H1 (cell line): ENCODE data around the gene RMND1. TPM values are rescaled to one million over a fixed set of nuclear protein-coding genes. Genes with fewer than 3 reads are reported as not detected.
A peak's percentile ranks its signal among the peaks of the same experiment; 100 is the strongest.

ENCODE experiments used
- CTCF ChIA-PET: fragments of 300-600 bp; sonication (Branson Sonifier 250); formaldehyde crosslinking; loops from one replicate; lab custom pipeline; 2021; ENCODE audit not compliant: partially characterized antibody; lab: Charles Lee
- POLR2A ChIA-PET: fragments of 300-600 bp; sonication (Branson Sonifier 250); formaldehyde crosslinking; loops from one replicate; lab custom pipeline; 2021; ENCODE audit warnings: inconsistent platforms; ENCODE audit not compliant: partially characterized antibody; lab: Charles Lee
- DNase-seq, 2 experiments: peaks; one replicate each; pipeline versions ENCODE4 v3.0.0 to v3.0.0-alpha.2; 2010 to 2022; ENCODE audit warnings: low spot score in 2 of 2, low read depth in 1 of 2, mixed read lengths in 1 of 2
- FAIRE-seq: peaks from 2 replicates; lab custom pipeline; 2011; peaks lifted over from hg19 to GRCh38; lab: Jason Lieb, UNC
- H2AFZ ChIP-seq: 2 replicates; pipeline ENCODE4 v1.8.1; 2012; ENCODE audit warnings: low read length, inconsistent platforms
- H2AK5ac ChIP-seq: 2 replicates; pipeline ENCODE4 v1.6.1; 2013; ENCODE audit warnings: low read depth, low read length
- H2BK120ac ChIP-seq: replicated peaks from 2 replicates; pipeline ENCODE3; 2013; ENCODE audit warnings: low read depth, low read length, inconsistent platforms
- H2BK12ac ChIP-seq: 2 replicates; pipeline ENCODE4 v1.6.1; 2013; ENCODE audit warnings: low read depth, low read length
- H2BK15ac ChIP-seq: 2 replicates; pipeline ENCODE4 v1.6.1; 2013; ENCODE audit warnings: low read length
- H2BK20ac ChIP-seq: 2 replicates; pipeline ENCODE4 v1.6.1; 2013; ENCODE audit warnings: low read length
- H2BK5ac ChIP-seq: 2 replicates; pipeline ENCODE4 v1.6.1; 2013; ENCODE audit warnings: low read depth, low read length
- H3K14ac ChIP-seq: 2 replicates; pipeline ENCODE4 v1.6.1; 2013; ENCODE audit warnings: inconsistent platforms; ENCODE audit not compliant: insufficient read length
- H3K18ac ChIP-seq: 2 replicates; pipeline ENCODE4 v1.6.1; 2013; ENCODE audit warnings: low read length; ENCODE audit errors: extremely low read depth
- H3K23ac ChIP-seq: 2 replicates; pipeline ENCODE4 v1.6.1; 2013; ENCODE audit warnings: inconsistent platforms; ENCODE audit not compliant: insufficient read length
- H3K23me2 ChIP-seq: 2 replicates; pipeline ENCODE4 v1.6.1; 2013; ENCODE audit warnings: low read depth, low read length
- H3K27ac ChIP-seq: 2 replicates; pipeline ENCODE4 v1.6.1; 2011; ENCODE audit warnings: low read depth, low read length, inconsistent platforms
- H3K27me3 ChIP-seq, 4 experiments: replicated peaks in 1 of 4; 1 replicate in 1 of 4; 2 replicates in 3 of 4; pipeline versions ENCODE4 v1.6.1 to v1.8.1; 2011 to 2013; ENCODE audit warnings: low read length in 3 of 4, mild to moderate bottlenecking in 3 of 4, inconsistent platforms in 2 of 4, mixed read lengths in 2 of 4, moderate library complexity in 1 of 4; ENCODE audit not compliant: control insufficient read depth in 3 of 4, insufficient read depth in 3 of 4; ENCODE audit errors: extremely low read depth in 1 of 4
- H3K36me3 ChIP-seq, 4 experiments: 2 replicates each; pipeline versions ENCODE4 v1.6.1 to v1.8.1; 2011 to 2013; ENCODE audit warnings: mild to moderate bottlenecking in 4 of 4, low read length in 3 of 4, moderate library complexity in 2 of 4, control low read depth in 1 of 4, inconsistent platforms in 1 of 4; ENCODE audit not compliant: insufficient read depth in 4 of 4, control insufficient read depth in 2 of 4
- H3K4ac ChIP-seq: replicated peaks from 2 replicates; pipeline ENCODE3; 2013; ENCODE audit warnings: low read length, low read depth, mixed read lengths, inconsistent platforms; ENCODE audit not compliant: insufficient read length
- H3K4me1 ChIP-seq, 4 experiments: replicated peaks in 1 of 4; 1 replicate in 1 of 4; 2 replicates in 3 of 4; pipeline versions ENCODE4 v1.6.1 to v1.8.1; 2011 to 2013; ENCODE audit warnings: low read length in 3 of 4, inconsistent platforms in 2 of 4, mixed read lengths in 1 of 4; ENCODE audit not compliant: insufficient read depth in 4 of 4, control insufficient read depth in 3 of 4
- H3K4me2 ChIP-seq, 2 experiments: 2 replicates each; pipeline versions ENCODE4 v1.6.1 to v1.8.1; 2011 to 2013; ENCODE audit warnings: low read depth in 2 of 2, low read length in 2 of 2, control low read depth in 1 of 2, inconsistent platforms in 1 of 2, mild to moderate bottlenecking in 1 of 2; ENCODE audit not compliant: insufficient read depth in 1 of 2
- H3K4me3 ChIP-seq, 4 experiments: fragments of 200-600, 300-600 bp in 1 of 4; sonication (generic), shearing (Covaris generic), sonication (Bioruptor Twin) in 1 of 4; 2 replicates each; pipeline versions ENCODE4 v1.5.1 to v1.8.1; 2011 to 2016; ENCODE audit warnings: low read length in 4 of 4, low read depth in 3 of 4, control low read depth in 2 of 4, inconsistent platforms in 2 of 4, mild to moderate bottlenecking in 2 of 4, mixed read lengths in 1 of 4, moderate library complexity in 1 of 4; ENCODE audit not compliant: insufficient read depth in 2 of 4; ENCODE audit errors: extremely low read depth in 1 of 4
- H3K56ac ChIP-seq: replicated peaks from 2 replicates; pipeline ENCODE3; 2013; ENCODE audit warnings: low read depth, mild to moderate bottlenecking, mixed read lengths, low read length, inconsistent platforms; ENCODE audit not compliant: insufficient read length
- H3K79me1 ChIP-seq: 2 replicates; pipeline ENCODE4 v1.6.1; 2013; ENCODE audit warnings: low read depth, low read length, control low read depth
- H3K79me2 ChIP-seq, 2 experiments: 2 replicates each; pipeline versions ENCODE4 v1.6.1 to v1.8.1; 2012 to 2013; ENCODE audit warnings: low read length in 2 of 2, mild to moderate bottlenecking in 2 of 2, inconsistent platforms in 1 of 2; ENCODE audit not compliant: insufficient read depth in 2 of 2, control insufficient read depth in 1 of 2
- H3K9ac ChIP-seq, 4 experiments: replicated peaks in 1 of 4; 1 replicate in 1 of 4; 2 replicates in 3 of 4; pipeline versions ENCODE4 v1.6.1 to v1.8.1; 2011 to 2013; ENCODE audit warnings: low read depth in 3 of 4, low read length in 3 of 4, control low read depth in 2 of 4, mild to moderate bottlenecking in 2 of 4, moderate library complexity in 2 of 4, inconsistent platforms in 1 of 4; ENCODE audit errors: extremely low read depth in 1 of 4
- H3K9me3 ChIP-seq, 2 experiments: 2 replicates each; pipeline versions ENCODE4 v1.6.1 to v1.8.1; 2012 to 2013; ENCODE audit warnings: mild to moderate bottlenecking in 2 of 2, moderate library complexity in 2 of 2, control low read depth in 1 of 2, inconsistent platforms in 1 of 2, low read depth in 1 of 2, low read length in 1 of 2, mixed read lengths in 1 of 2; ENCODE audit not compliant: insufficient read depth in 2 of 2
- H4K20me1 ChIP-seq, 2 experiments: replicated peaks in 1 of 2; 2 replicates each; pipeline versions ENCODE3 to v1.8.1; 2011 to 2013; ENCODE audit warnings: inconsistent platforms in 2 of 2, low read length in 2 of 2, mild to moderate bottlenecking in 1 of 2; ENCODE audit not compliant: insufficient read depth in 2 of 2, control insufficient read depth in 1 of 2
- H4K5ac ChIP-seq: 2 replicates; pipeline ENCODE4 v1.6.1; 2013; ENCODE audit warnings: low read length, low read depth, mixed read lengths, inconsistent platforms; ENCODE audit not compliant: insufficient read length
- H4K8ac ChIP-seq: 2 replicates; pipeline ENCODE4 v1.8.0; 2013; ENCODE audit warnings: mild to moderate bottlenecking, moderate library complexity, low read length, inconsistent platforms; ENCODE audit not compliant: insufficient read depth; ENCODE audit errors: extremely low read depth
- H4K91ac ChIP-seq: replicated peaks from 2 replicates; pipeline ENCODE3; 2013; ENCODE audit warnings: low read length, mixed read lengths, inconsistent platforms; ENCODE audit not compliant: insufficient read length
- CREB1 ChIP-seq: IDR thresholded peaks from 2 replicates; pipeline ENCODE4 v1.6.1; 2012; ENCODE audit warnings: inconsistent platforms
- FOSL1 ChIP-seq: IDR thresholded peaks from 2 replicates; pipeline ENCODE4 v1.6.1; 2011; ENCODE audit warnings: mild to moderate bottlenecking, low read depth, low read length, moderate library complexity; ENCODE audit not compliant: insufficient read depth
- PHF8 ChIP-seq: fragments of 200-600 bp; sonication (generic); conservative IDR thresholded peaks from 2 replicates; pipeline ENCODE4 v1.7.1; 2012; ENCODE audit warnings: low read depth, mild to moderate bottlenecking, inconsistent platforms, low read length, moderate library complexity
- POLR2A ChIP-seq, 2 experiments: IDR thresholded peaks; 1 replicate in 1 of 2; 2 replicates in 1 of 2; pipeline ENCODE4 v1.6.1; 2011; ENCODE audit warnings: low read depth in 2 of 2, low read length in 2 of 2, mild to moderate bottlenecking in 2 of 2; ENCODE audit errors: control extremely low read depth in 1 of 2
- POLR2AphosphoS5 ChIP-seq: IDR thresholded peaks from 2 replicates; pipeline ENCODE4 v1.6.1; 2011; ENCODE audit warnings: low read depth, low read length
- SUZ12 ChIP-seq: fragments of 200-600 bp; sonication (generic); IDR thresholded peaks from 2 replicates; pipeline ENCODE4 v1.6.1; 2012; ENCODE audit warnings: mild to moderate bottlenecking, inconsistent platforms, low read length, moderate library complexity, mixed read lengths
- TAF1 ChIP-seq: IDR thresholded peaks from 2 replicates; pipeline ENCODE4 v1.6.1; 2011; ENCODE audit warnings: mild to moderate bottlenecking, low read depth, low read length
- TAF7 ChIP-seq: optimal IDR thresholded peaks from 2 replicates; pipeline ENCODE3; 2011; ENCODE audit warnings: low read depth, mild to moderate bottlenecking, inconsistent platforms, low read length, moderate library complexity, borderline replicate concordance
- TBP ChIP-seq: IDR thresholded peaks from 2 replicates; pipeline ENCODE4 v1.6.1; 2011; ENCODE audit warnings: low read depth, low read length, improper control_type of control experiment
- WGBS, 2 experiments: shearing (Covaris generic) in 1 of 2; methylation state at CpG; one replicate each; pipeline versions ENCODE4 v1.1.6 to v1.1.7; 2013 to 2015; ENCODE audit warnings: low lambda C conversion rate in 2 of 2, mixed read lengths in 2 of 2, inconsistent platforms in 1 of 2, low coverage in 1 of 2, missing lambda C conversion rate in 1 of 2; ENCODE audit not compliant: insufficient replicate concordance in 2 of 2, insufficient coverage in 1 of 2, insufficient read length in 1 of 2; ENCODE audit errors: extremely low coverage in 1 of 2, missing lambda C conversion rate in 1 of 2; 5-methylcytosine and 5-hydroxymethylcytosine counted together
- polyA plus RNA-seq, 7 experiments: library from polyadenylated mRNA; depleted of rRNA in 3 of 7; stranded (reverse) in 5 of 7; unstranded in 2 of 7; fragments of >200 nt in 5 of 7; fragments of 200-250 nt in 2 of 7; gene quantifications; 1 replicate in 5 of 7; 2 replicates in 1 of 7; 4 replicates in 1 of 7; pipeline versions ENCODE4 v1.2.1 to v1.2.3, GENCODE V29; 2011 to 2013; ENCODE audit warnings: missing spikeins in 2 of 7, mixed read lengths in 2 of 7
- total RNA-seq: library from RNA; stranded (reverse); fragmentation: NEBNext Ultra II Directional; extraction: Animal tissue kit (Norgen Biotek cat#: 25700); gene quantifications from 2 replicates; pipeline ENCODE4 v1.2.1, GENCODE V29; 2021
- TF ChIP-seq, protein P1 (sequence below): IDR thresholded peaks from 2 replicates; pipeline ENCODE4 v1.6.1; 2012; ENCODE audit warnings: inconsistent platforms

The RMND1 gene
- total and polyA plus RNA-seq, 2 of the 8 experiments (the other 6 are each of a cell fraction or from before 2014, with no cell fraction given): 7.3 to 21.9 TPM

DNA sequence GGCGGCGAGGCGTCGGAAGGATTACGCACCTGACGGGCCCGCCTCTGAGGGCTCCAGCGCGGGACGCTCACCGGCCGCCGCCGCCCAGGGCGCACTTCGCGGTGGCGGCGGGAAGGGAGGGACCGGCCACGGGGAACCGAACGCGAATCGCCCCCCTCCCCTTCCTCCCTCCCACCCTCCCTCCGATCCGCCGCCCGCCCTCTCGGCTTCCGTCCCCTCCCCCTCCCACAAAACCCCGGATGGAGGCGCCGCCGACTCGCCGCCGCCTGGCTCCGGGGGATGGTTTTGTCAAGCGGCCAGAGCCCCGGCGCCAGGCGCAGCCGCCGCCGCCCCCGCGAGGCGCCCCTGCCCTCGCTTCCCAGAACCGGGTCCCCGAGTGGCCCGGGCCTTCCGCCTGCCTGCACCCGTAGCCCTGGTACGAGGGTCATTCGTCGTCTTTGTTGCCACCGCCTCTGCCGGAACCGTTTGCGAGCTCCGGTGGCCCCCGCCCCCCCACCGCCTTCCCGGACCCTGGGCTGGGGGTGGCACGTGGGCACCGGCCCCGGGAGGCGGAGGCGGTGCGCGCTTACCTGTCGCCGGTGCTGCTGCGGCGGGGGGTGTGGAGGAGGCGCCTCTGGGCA, 61.0 kb downstream of the RMND1 start:
- Histone ChIP-seq H2BK20ac (no peak overlapping the region), H3K27me3 (no peaks in the 10 kb centered on the region), H3K4me2 (peak overlapping the region; percentile 58 to 90), H3K4ac (peak overlapping the region; percentile 93), H2AFZ (no peak overlapping the region), H3K4me3 (peak overlapping the region; percentile 80 to 91 (median 85)), H3K23ac (no peak overlapping the region), H3K9ac (peak overlapping the region; percentile 85 to 98 (median 93)), H4K5ac (peak overlapping the region; percentile 73), H3K79me1 (no peaks in the 10 kb centered on the region), H2BK15ac (no peak overlapping the region), H3K27ac (peak overlapping the region; percentile 97), H2AK5ac (no peak overlapping the region), H4K8ac (peak overlapping the region; percentile 98), H4K91ac (peak overlapping the region; percentile 86), H3K36me3 (peaks cover 0 to 6% (median 0%) of the 10 kb centered on the region in 4 experiments; a peak in 3 of 8 replicates), H2BK12ac (no peak overlapping the region), H3K14ac (no peak overlapping the region), H3K4me1 (peaks cover 0 to 9% (median 4%) of the 10 kb centered on the region in 4 experiments; a peak in 3 of 7 replicates), H4K20me1 (peaks cover 6 to 11% of the 10 kb centered on the region in 2 experiments), H3K79me2 (peaks cover 31 to 73% of the 10 kb centered on the region in 2 experiments), H2BK120ac (no peak overlapping the region), H3K9me3 (no peaks in the 10 kb centered on the region), H3K18ac (peak overlapping the region; percentile 80), H2BK5ac (peak overlapping the region; percentile 88; the same call in 1 of the 2 replicates), H3K23me2 (peaks cover 8% of the 10 kb centered on the region), H3K56ac (peak overlapping the region; percentile 71)
- TF ChIP-seq SUZ12: no peak
- peak; percentile 79 for TF ChIP-seq PHF8
- TF ChIP-seq TBP: peak; percentile 3; the same call in 1 of the 2 replicates
- no peak for TF ChIP-seq CREB1
- peak in 1 of 2 experiments; percentile 64; a peak in 1 of 3 replicates for TF ChIP-seq POLR2A (IDR thresholded peaks at IDR 0.05; ENCODE audit: control extremely low read depth in 1 of 2, low read depth in 2 of 2, low read length in 2 of 2)
- TF ChIP-seq, protein P1, sequence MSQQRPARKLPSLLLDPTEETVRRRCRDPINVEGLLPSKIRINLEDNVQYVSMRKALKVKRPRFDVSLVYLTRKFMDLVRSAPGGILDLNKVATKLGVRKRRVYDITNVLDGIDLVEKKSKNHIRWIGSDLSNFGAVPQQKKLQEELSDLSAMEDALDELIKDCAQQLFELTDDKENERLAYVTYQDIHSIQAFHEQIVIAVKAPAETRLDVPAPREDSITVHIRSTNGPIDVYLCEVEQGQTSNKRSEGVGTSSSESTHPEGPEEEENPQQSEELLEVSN: 0 out of 2 replicates have a peak, but pooled peaks have one; percentile 5
- TF ChIP-seq POLR2AphosphoS5: peak; percentile 51; the same call in 1 of the 2 replicates
- peak; percentile 36 for TF ChIP-seq TAF7
- TF ChIP-seq TAF1: no peak; the same call in 1 of the 2 replicates
- no peak for TF ChIP-seq FOSL1
- WGBS, 2 experiments: 0% methylated on average over 4 of the region's 78 CpGs; no CpG with 5 or more reads in 1 of the 2 experiments
- CTCF ChIA-PET: no interaction called here
- FAIRE-seq (no peak), DNase-seq (peak in 1 of 2 experiments; percentile 81)
- POLR2A ChIA-PET: interaction anchor here (0.6 to 3.9 kb wide), 16 partner anchors 9 to 1849 kb away, joined by 3 to 31 read pairs (median 4); partner anchors contain the start of genes AKAP12 and RMND1
